Natural killer cell (primary cell): ENCODE data around the gene RMRP. TPM values are rescaled to one million over a fixed set of nuclear protein-coding genes. Genes with fewer than 3 reads are reported as not detected.

ENCODE experiments used
- ATAC-seq, 3 donors: fragments of 150-1000 bp in 2 of 3; fragments of 200-7000 bp in 1 of 3; cut with Tn5 transposase; 1 replicate in 1 of 3; 2 replicates in 2 of 3; pipeline ENCODE4 v1.10.0; 2021; ENCODE audit warnings: mild to moderate bottlenecking in 2 of 3, moderate library complexity in 2 of 3
- DNase-seq, 2 donors: peaks; one replicate each; pipeline versions ENCODE4 v3.0.0 to v3.0.0-alpha.2; 2013 to 2021; ENCODE audit warnings: mixed read lengths in 1 of 2
- H3K27ac ChIP-seq: one replicate; pipeline ENCODE4 v1.5.1; 2013; ENCODE audit warnings: mild to moderate bottlenecking, low read length
- H3K27me3 ChIP-seq: one replicate; pipeline ENCODE4 v1.6.1; 2013; ENCODE audit warnings: low read length; ENCODE audit not compliant: control insufficient read depth, insufficient read depth
- H3K36me3 ChIP-seq: one replicate; pipeline ENCODE4 v1.6.1; 2013; ENCODE audit warnings: low read length; ENCODE audit not compliant: control insufficient read depth, insufficient read depth
- H3K4me1 ChIP-seq: one replicate; pipeline ENCODE4 v1.6.1; 2013; ENCODE audit warnings: low read length; ENCODE audit not compliant: control insufficient read depth, insufficient read depth
- H3K4me3 ChIP-seq: one replicate; pipeline ENCODE4 v1.5.1; 2013; ENCODE audit warnings: low read length
- H3K9me3 ChIP-seq: one replicate; pipeline ENCODE4 v1.6.1; 2013; ENCODE audit warnings: low read length; ENCODE audit not compliant: control insufficient read depth, insufficient read depth
- H3K27ac Mint-ChIP-seq, 2 donors: one replicate each; pipeline ENCODE4 v1.8.0; 2022; ENCODE audit warnings: mild to moderate bottlenecking in 2 of 2, mixed read lengths in 2 of 2, moderate library complexity in 1 of 2
- H3K27me3 Mint-ChIP-seq, 2 donors: one replicate each; pipeline ENCODE4 v1.8.0; 2022; ENCODE audit warnings: low read depth in 2 of 2, mixed read lengths in 2 of 2
- H3K36me3 Mint-ChIP-seq: one replicate; pipeline ENCODE4 v1.8.0; 2022; ENCODE audit warnings: mixed read lengths
- H3K4me1 Mint-ChIP-seq, 2 donors: one replicate each; pipeline ENCODE4 v1.8.0; 2022; ENCODE audit warnings: mixed read lengths in 2 of 2
- H3K4me3 Mint-ChIP-seq: one replicate; pipeline ENCODE4 v1.8.0; 2022; ENCODE audit warnings: mild to moderate bottlenecking, moderate library complexity, mixed read lengths
- H3K9me3 Mint-ChIP-seq, 2 donors: one replicate each; pipeline ENCODE4 v1.8.0; 2022; ENCODE audit warnings: mixed read lengths in 2 of 2
- CTCF ChIP-seq: fragments of 200-600 bp; IDR thresholded peaks from one replicate; pipeline ENCODE4 v1.8.0; 2022; ENCODE audit warnings: antibody characterized with exemption
- WGBS: methylation state at CpG from one replicate; pipeline ENCODE4 v1.1.7; 2013; ENCODE audit warnings: missing lambda C conversion rate; ENCODE audit not compliant: insufficient coverage; 5-methylcytosine and 5-hydroxymethylcytosine counted together
- intact Hi-C: fragments of 100-400 bp; cut with micrococcal nuclease; formaldehyde crosslinking; loops from one replicate; pipeline ENCODE4 v1.14.2; 2022
- total RNA-seq, 4 donors: library from RNA; stranded (reverse); fragments of 120-200 nt in 1 of 4; gene quantifications; one replicate each; pipeline versions ENCODE4 v1.2.3 to v1.2.4, GENCODE V29; 2013 to 2022

Gene RMRP
- total RNA-seq, 3 donors from 2014 or later (not counting 1 experiment from before 2014, with no cell fraction given), result 5,042 to 6,602 (median 5,874) TPM

- ATAC-seq (no peak), DNase-seq (no peak)
- no peak overlapping the region for H3K4me3 ChIP-seq
- peaks cover 4% of the 10 kb centered on the region for H3K36me3 ChIP-seq
- Mint-ChIP-seq H3K27me3 (no peaks in the 10 kb centered on the region), H3K4me1 (peaks cover 0 to 10% of the 10 kb centered on the region in 2 donors), H3K27ac (no peak overlapping the region), H3K4me3 (no peak overlapping the region), H3K36me3 (no peaks in the 10 kb centered on the region), H3K9me3 (no peaks in the 10 kb centered on the region)
- peaks cover 4% of the 10 kb centered on the region for H3K4me1 ChIP-seq
- TF ChIP-seq CTCF, result no peak
- intact Hi-C loops, result no loop called here
- H3K9me3 ChIP-seq, result no peaks in the 10 kb centered on the region
- no peak overlapping the region for H3K27ac ChIP-seq
- no peaks in the 10 kb centered on the region for H3K27me3 ChIP-seq
- WGBS, result 96% methylated on average over 10 of the region's 10 CpGs
Measured at GRCh38 chr9:35684921-35685320, 27.1 kb upstream of the RMRP start.

GRCh38 chr9:35683323-35683722 lies 25.5 kb upstream of the RMRP start:
- Histone ChIP-seq H3K9me3 (no peaks in the 10 kb centered on the region), H3K4me3 (no peak overlapping the region), H3K27me3 (no peaks in the 10 kb centered on the region), H3K36me3 (peaks cover 4% of the 10 kb centered on the region), H3K27ac (no peak overlapping the region), H3K4me1 (no peaks in the 10 kb centered on the region)
- H3K27me3 Mint-ChIP-seq, result no peaks in the 10 kb centered on the region
- no peaks in the 10 kb centered on the region for H3K36me3 Mint-ChIP-seq
- H3K4me1 Mint-ChIP-seq, result no peaks in the 10 kb centered on the region
- no peaks in the 10 kb centered on the region for H3K9me3 Mint-ChIP-seq
- no peak overlapping the region for H3K27ac Mint-ChIP-seq
- no peak for DNase-seq
- intact Hi-C loops, result no loop called here
- WGBS, result 88% methylated on average over 1 of the region's 2 CpGs
- H3K4me3 Mint-ChIP-seq, result no peak overlapping the region
- no peak for ATAC-seq
- no peak for TF ChIP-seq CTCF

GRCh38 chr9:35682520-35683315 lies 24.9 kb upstream of the RMRP start:
- intact Hi-C loops, result no loop called here
- Histone ChIP-seq H3K36me3 (peaks cover 4% of the 10 kb centered on the region), H3K4me1 (no peaks in the 10 kb centered on the region), H3K27ac (no peak overlapping the region), H3K9me3 (no peaks in the 10 kb centered on the region), H3K27me3 (no peaks in the 10 kb centered on the region), H3K4me3 (no peak overlapping the region)
- no peak for ATAC-seq
- Mint-ChIP-seq H3K4me3 (no peak overlapping the region), H3K36me3 (no peaks in the 10 kb centered on the region), H3K9me3 (no peaks in the 10 kb centered on the region), H3K27me3 (no peaks in the 10 kb centered on the region), H3K4me1 (no peaks in the 10 kb centered on the region), H3K27ac (no peak overlapping the region)
- no peak for DNase-seq
- TF ChIP-seq CTCF, result no peak
- 93% methylated on average over 10 of the region's 10 CpGs for WGBS

GRCh38 chr9:35682051-35682450 lies 24.2 kb upstream of the RMRP start:
- H3K4me1 ChIP-seq, result no peaks in the 10 kb centered on the region
- intact Hi-C loops, result no loop called here
- H3K27ac ChIP-seq, result no peak overlapping the region
- 94% methylated on average over 6 of the region's 6 CpGs for WGBS
- DNase-seq, result no peak
- no peak for TF ChIP-seq CTCF
- no peaks in the 10 kb centered on the region for H3K9me3 Mint-ChIP-seq
- H3K4me3 ChIP-seq, result no peak overlapping the region
- no peak for ATAC-seq
- no peak overlapping the region for H3K27ac Mint-ChIP-seq
- H3K9me3 ChIP-seq, result no peaks in the 10 kb centered on the region
- no peaks in the 10 kb centered on the region for H3K4me1 Mint-ChIP-seq
- no peaks in the 10 kb centered on the region for H3K27me3 ChIP-seq
- peaks cover 4% of the 10 kb centered on the region for H3K36me3 ChIP-seq
- no peaks in the 10 kb centered on the region for H3K36me3 Mint-ChIP-seq
- H3K4me3 Mint-ChIP-seq, result no peak overlapping the region
- no peaks in the 10 kb centered on the region for H3K27me3 Mint-ChIP-seq
